ENCODE data around the gene NPAS1.
A peak's percentile ranks its signal among the peaks of the same experiment; 100 is the strongest.
"Not testable (repeated sequence)": the region's sequence is repeated elsewhere in the genome, so short reads cannot be mapped to it uniquely, and the experiment has no call there.

NPAS1 gene

GRCh38 chr19:47047272-47047762 is 27.7 kb downstream of the NPAS1 start:
- DNase-seq: no peak

DNA sequence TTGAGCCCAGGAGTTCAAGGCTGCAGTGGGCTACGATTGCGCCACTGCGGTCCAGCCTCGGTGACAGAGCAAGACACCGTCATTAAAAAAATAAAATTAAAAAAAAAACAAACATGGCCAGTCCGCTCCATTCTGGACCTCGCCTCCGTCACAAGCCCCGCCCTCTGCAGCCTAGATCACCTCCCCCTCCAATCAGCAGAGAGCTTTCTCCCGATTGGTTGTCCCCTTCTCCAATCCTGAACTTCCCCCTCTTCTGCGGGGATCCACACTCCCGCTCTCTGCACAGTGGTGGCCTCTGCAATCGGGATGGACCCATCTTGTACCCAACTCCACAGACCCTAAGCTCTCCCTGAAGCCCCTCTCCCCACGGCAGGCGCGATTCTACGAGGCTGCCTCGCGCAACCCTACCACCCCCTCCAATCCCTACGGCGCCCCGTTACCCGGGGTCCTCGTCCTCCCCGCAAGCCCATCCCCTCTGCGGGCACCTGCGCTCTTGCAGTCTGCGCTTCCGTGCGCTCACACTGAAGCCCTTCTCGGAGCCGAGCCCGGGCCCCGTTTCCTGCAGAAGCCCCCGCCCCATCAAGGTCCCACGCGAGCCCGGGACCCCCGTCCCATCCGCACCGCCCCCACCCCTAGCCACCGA is 28.2 kb downstream of the NPAS1 start:
- DNase-seq: peak; percentile 67

DNA sequence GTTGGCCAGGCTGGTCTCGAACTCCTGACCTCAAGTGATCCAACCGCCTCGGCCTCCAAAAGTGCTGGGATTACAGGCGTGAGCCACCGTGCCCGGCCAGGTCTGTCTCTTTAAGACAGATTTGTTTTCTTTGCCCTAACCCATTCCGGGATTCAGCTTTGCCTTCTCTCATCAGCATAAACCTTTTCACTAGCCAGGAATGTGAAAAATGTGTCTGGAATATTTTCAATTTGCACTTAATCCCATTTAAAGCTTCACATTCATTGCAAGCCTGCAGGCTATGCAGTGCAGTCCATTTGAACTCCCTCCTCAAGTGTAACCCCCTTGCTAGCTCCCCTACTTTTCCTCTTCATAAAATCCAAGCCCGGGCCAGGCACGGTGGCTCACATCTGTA is 29.7 kb downstream of the NPAS1 start:
- no peak for DNase-seq

DNA sequence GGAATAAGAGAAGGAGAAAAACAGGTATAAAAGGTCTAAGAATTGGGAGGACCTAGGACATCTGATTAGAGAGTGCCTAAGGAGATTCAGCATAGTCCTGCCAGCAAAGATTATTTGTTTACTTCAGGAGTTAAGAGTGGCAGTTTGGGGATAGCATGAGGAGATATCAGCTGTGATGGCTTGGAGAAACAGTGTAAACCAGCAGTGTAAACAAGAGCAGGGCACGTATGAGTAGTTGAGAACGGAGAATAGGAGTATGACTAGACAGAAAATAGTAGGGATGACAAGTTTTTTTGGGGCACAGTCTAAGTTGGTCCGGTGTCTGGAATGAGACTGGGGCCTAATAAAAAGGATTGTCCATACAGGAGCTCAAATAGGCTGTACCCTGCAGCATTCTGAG is 30.9 kb downstream of the NPAS1 start:
- not testable (repeated sequence) for DNase-seq

GRCh38 chr19:47056411-47056810 is 36.8 kb downstream of the NPAS1 start:
- no peak for DNase-seq

GRCh38 chr19:47057328-47057727 is 37.7 kb downstream of the NPAS1 start:
- DNase-seq: no peak

- no peak for DNase-seq
Measured at GRCh38 chr19:47058621-47059022, 39.0 kb downstream of the NPAS1 start.

DNA sequence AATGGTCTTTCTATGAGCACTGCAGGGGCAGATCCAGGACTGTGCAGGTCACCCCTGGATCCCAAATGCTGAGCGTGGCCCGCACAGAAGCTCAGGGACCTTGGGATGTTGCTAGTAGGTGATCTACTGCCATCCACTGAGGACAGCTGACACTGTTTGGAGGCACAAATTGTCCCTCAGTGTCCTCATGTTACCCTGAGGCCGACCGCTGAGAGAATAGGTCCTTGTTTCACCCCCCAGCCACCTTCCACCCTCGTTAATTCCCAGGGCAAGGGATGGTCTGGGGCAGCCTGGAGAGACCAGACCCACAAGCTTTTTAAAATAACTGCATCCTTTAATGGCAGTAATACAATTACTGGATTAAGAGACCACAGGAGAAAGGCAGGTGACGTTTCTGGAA is 44.2 kb downstream of the NPAS1 start:
- no peak for DNase-seq

DNA sequence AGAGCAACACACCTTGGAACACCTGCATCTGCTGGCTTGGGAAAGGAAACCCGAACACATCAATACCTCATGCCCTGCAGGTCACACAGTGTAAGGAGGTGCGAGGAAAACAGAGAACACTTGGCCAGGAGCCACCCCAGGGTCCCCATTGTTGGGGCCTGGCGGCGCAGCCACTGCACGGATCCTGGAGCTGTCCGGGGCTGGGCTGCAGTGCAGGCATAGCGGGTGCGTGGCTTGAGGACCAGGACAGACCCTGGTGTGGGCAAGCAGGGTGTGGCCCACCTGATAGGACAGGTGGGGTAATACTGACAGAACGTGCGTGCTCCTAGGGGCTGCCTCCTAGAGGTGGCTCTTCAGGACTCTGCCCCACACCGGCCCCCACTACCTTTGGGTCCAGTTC is 45.6 kb downstream of the NPAS1 start:
- no peak for DNase-seq

- DNase-seq: no peak
Measured at GRCh38 chr19:47066376-47067214, 47.0 kb downstream of the NPAS1 start.

DNA sequence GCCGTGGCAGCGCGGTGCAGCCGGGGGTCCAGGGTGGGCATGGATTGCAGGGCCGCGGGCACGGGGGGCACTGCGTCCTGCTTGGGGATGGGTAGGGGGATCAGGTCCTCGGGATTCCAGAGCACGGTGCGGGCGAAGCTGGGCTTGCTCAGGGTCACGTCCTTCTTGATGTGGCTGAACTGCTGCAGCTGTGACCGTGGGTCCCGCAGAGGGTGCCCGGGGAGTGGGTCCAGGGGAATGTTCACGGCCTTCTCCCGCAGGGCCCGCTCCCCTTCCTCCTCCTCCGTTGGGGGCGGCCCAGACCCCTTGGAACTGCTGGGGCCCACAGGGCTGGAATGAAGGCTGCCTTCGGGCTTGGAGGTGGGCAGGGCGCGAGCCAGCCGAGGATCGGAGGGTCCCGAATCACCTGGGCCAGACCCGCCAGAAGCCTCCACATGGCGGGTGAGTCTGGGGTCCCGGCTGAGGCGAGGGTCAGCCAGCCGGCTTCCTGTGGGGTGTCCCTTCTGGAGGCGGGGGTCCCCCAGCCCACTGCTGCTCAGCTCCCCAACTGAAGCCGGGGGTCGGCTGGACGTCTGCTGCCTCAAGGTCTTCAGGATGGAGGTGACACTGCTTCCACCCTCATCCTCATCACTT is 47.7 kb downstream of the NPAS1 start:
- DNase-seq: no peak

GRCh38 chr19:47068246-47068645 is 48.6 kb downstream of the NPAS1 start:
- no peak for DNase-seq

DNA sequence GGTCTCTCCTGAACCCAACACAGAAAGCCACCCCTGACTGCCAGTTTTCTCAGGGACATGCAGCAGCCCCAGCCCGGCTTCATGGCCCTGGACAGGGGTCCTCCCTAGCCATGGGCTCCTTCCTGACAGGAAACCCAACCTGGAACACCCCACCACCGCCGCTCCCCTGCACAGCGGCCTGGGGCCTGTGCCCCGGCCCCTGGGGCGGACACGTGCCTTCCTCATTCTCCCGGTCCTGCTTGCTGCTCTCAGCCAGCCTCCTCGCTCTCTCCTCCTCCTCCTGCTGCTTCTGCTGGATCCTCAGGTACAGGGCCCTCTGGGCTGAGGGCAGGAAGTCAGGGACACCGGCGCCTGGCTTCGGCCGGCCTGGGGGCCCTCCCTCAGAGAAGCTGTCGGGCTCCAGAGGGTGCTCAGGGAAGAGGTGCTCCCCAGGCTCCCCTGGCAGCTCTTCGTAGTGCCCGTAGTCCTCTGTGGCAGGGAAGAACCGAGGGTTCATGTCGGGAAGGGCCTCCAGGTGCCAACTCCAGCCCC is 49.3 kb downstream of the NPAS1 start:
- no peak for DNase-seq

DNA sequence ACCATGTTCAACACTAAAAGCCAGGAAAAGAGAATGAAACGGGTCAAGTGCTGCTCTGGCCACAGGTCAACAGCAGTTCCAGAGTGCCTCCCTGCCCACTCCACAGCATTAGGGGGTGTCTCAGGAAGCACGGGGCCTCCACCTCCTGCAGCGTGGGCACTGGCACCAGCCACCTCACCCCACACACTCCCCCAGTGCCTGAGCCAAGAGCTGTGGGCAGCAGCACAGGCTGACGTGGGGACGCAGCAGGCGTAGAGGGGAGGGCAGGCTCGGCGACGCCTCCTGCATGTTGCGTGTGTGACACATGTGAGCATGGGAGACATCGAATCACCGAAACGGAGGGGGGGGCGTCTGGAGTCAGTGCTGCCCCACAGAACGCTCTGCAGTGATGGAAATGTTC is 50.2 kb downstream of the NPAS1 start:
- no peak for DNase-seq

DNA sequence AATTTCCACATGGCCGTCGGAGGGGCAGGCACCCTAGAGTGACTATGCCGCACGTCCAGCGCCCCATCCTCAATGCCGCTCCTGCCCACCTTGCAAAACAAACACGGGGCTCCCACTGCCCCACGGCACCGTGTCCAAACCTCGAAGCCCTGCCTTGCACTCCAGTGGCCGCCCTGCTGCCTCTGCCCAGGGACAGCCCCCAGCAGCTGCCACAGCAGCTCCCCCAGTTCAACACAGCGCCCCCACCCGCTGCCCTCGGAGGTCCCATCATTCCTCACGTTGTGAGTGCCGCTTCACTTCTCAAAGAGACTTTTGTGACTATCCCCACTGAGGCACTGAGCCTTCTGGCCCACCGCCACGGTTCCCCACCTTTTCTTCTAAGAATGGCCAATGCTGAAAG is 51.1 kb downstream of the NPAS1 start:
- no peak for DNase-seq

- no peak for DNase-seq
Measured at GRCh38 chr19:47071731-47072130, 52.1 kb downstream of the NPAS1 start.

GRCh38 chr19:47072323-47072722 is 52.7 kb downstream of the NPAS1 start:
- DNase-seq: no peak

DNA sequence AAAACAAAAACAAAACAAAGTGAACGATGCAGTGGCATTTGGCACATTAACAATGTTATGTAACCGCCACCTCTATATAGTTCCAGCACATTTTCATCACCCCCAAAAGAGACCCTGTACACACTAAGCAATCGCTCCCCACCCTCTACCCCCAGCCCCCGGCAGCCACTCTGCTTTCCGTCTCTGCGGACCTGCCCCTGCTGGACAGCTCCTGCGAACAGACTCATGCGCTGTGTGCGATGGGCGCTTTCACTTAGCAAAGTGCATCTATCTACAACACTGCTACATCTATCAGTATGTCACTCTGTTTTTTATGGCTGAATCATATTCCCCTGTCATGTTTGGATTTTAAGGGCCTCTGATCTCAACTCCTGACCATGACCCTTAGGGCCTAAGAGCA is 53.9 kb downstream of the NPAS1 start:
- no peak for DNase-seq

- DNase-seq: no peak
Measured at GRCh38 chr19:47074621-47075020, 55.0 kb downstream of the NPAS1 start.

GRCh38 chr19:47075179-47075810 is 55.7 kb downstream of the NPAS1 start:
- no peak for DNase-seq

DNA sequence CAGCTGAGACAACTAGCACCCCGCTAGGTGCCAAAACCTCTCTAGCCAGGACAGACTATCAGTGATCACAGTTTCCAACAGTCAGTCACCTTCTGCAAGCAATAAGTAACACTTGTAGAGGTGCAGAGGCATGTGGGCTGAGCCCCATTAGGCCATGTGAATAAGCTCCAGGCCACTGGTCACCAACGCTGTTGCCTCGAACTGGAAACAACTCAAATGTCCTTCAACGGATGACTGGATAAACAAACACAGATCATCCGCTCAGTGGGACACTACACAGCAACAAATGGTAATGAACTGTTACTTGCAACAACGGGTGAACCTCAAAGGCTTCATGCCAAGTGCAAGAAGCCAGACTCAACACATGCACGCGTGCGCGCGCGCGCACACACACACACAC is 56.3 kb downstream of the NPAS1 start:
- DNase-seq: no peak

- not testable (repeated sequence) for DNase-seq
Measured at GRCh38 chr19:47078351-47078750, 58.7 kb downstream of the NPAS1 start.

DNA sequence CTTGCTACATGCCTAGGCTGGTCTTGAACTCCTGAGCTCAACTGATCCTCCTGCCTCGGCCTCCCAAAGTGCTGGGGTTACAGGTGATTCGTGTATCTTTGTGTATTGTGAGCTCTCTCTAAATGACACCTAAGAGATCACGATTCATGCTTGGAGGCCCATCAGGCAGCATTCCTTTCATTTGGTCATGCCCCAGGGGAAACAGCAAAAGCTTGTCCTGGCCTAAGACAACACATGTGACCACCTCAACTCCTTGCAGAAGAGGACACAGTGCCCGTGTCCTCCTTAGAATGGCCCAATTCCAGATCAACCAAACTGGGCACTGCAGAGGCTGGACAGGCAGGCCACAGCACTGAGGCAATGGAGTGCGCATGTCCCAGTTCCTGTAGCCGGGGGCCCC is 61.5 kb downstream of the NPAS1 start:
- no peak for DNase-seq
